Transverse colon (tissue), 4 donors: ENCODE results near the gene AR. TPM values are rescaled to one million over a fixed set of nuclear protein-coding genes. Genes with fewer than 3 reads are reported as not detected.

Experiments used
- DNase-seq: peaks from one replicate; pipeline ENCODE4 v3.0.0-alpha.2; 2019
- H3K27ac ChIP-seq, 4 donors: fragments of 200-600 bp; sonication (generic); 2 replicates each; pipeline ENCODE4 v1.5.1; 2016 to 2018; ENCODE audit warnings: inconsistent platforms in 4 of 4
- H3K27me3 ChIP-seq: fragments of 200-600 bp; sonication (generic); 2 replicates; pipeline ENCODE4 v1.5.1; 2017; ENCODE audit warnings: inconsistent platforms
- H3K36me3 ChIP-seq, 4 donors: fragments of 200-600 bp; sonication (generic); 2 replicates each; pipeline ENCODE4 v1.5.1; 2017 to 2019; ENCODE audit warnings: inconsistent platforms in 4 of 4
- H3K4me1 ChIP-seq, 4 donors: fragments of 200-600 bp; sonication (generic); 2 replicates each; pipeline ENCODE4 v1.5.1; 2017 to 2020; ENCODE audit warnings: inconsistent platforms in 4 of 4
- H3K4me3 ChIP-seq, 4 donors: fragments of 200-600 bp; sonication (generic); 1 replicate in 1 of 4; 2 replicates in 3 of 4; pipeline versions ENCODE4 v1.5.1 to v1.6.1; 2017 to 2019; ENCODE audit warnings: inconsistent platforms in 4 of 4
- H3K9me3 ChIP-seq, 2 donors: fragments of 200-600 bp; sonication (generic); 2 replicates each; pipeline ENCODE4 v1.5.1; 2017 to 2019; ENCODE audit warnings: inconsistent platforms in 2 of 2
- EP300 ChIP-seq: sonication (generic); formaldehyde crosslinking; IDR thresholded peaks from one replicate; pipeline ENCODE4 v1.6.1; 2017; ENCODE audit warnings: antibody characterized with exemption, low read depth
- POLR2A ChIP-seq: fragments of 450-650 bp; IDR thresholded peaks from one replicate; pipeline ENCODE4 v1.6.1; 2016; ENCODE audit warnings: antibody characterized with exemption, mild to moderate bottlenecking, moderate library complexity
- POLR2AphosphoS5 ChIP-seq, 3 donors: sonication (generic); formaldehyde crosslinking; IDR thresholded peaks; one replicate each; pipeline ENCODE4 v1.6.1; 2016; ENCODE audit warnings: antibody characterized with exemption in 3 of 3
- WGBS, 2 donors: methylation state at CpG; one replicate each; pipeline ENCODE4 v1.1.5; 2018; ENCODE audit warnings: low coverage in 1 of 2; 5-methylcytosine and 5-hydroxymethylcytosine counted together
- in situ Hi-C, 4 donors: fragments of 200-750 bp; cut with MboI; loops; one replicate each; pipeline versions ENCODE4 v1.15.0 to v1.15.1; 2017; ENCODE audit warnings: low sequenced_read_pairs in 3 of 4, low pct_ligation_motif_present in 1 of 4, low pct_unique_long_range_greater_than_20kb in 1 of 4
- intact Hi-C: fragments of 100-400 bp; cut with DNase I; formaldehyde crosslinking; loops from one replicate; pipeline ENCODE4 v1.15.1; 2023; ENCODE audit warnings: low total_unique reads
- total RNA-seq, 4 donors: library from RNA; depleted of rRNA; stranded (reverse); fragments of >200 nt; gene quantifications; one replicate each; pipeline ENCODE4 v1.1.0, GENCODE V29; 2016
- TF ChIP-seq, protein P1 (sequence below), 5 experiments: fragments of 200-600 bp in 3 of 5; fragments of 450-650 bp in 2 of 5; sonication (generic) in 3 of 5; IDR thresholded peaks; 1 replicate in 2 of 5; 2 replicates in 3 of 5; pipeline ENCODE4 v1.5.1; 2016 to 2017; ENCODE audit warnings: antibody characterized with exemption in 5 of 5, inconsistent platforms in 3 of 5, mild to moderate bottlenecking in 2 of 5, moderate library complexity in 1 of 5

AR gene
- total RNA-seq, 4 donors from 2014 or later, result 1.1 to 2.4 (median 2.0) TPM

DNA sequence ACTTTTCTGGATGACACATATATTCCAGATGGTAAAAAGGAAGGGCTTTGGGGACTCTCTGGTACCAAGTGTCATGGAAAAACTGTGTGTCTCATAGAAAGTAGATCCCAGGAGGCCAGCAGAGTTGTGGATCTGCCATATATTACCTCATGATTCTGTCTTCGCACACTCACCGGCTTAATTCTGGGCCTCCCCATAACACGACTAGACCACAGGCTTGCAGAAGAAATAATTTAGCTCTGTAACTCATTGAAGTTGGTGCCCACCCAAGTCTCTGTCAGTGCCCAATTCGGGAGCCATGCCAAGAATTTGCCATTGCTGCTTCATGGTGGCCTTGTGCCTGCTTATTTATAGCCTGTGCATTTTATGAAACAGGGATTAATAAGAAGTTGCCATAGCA lies 104.5 kb downstream of the AR start:
- no peak for DNase-seq
- no peaks in the 10 kb centered on the region for H3K4me1 ChIP-seq
- intact Hi-C loops, result no loop called here
- no peak overlapping the region for H3K4me3 ChIP-seq
- no peaks in the 10 kb centered on the region for H3K27me3 ChIP-seq
- no peaks in the 10 kb centered on the region for H3K36me3 ChIP-seq
- 74% methylated on average over 4 of the region's 4 CpGs; no CpG with 5 or more reads in 1 of the 2 donors for WGBS, 2 donors
- in situ Hi-C loops, result no loop called here
- H3K27ac ChIP-seq, result no peak overlapping the region
- H3K9me3 ChIP-seq, result no peaks in the 10 kb centered on the region
- TF ChIP-seq POLR2AphosphoS5 (IDR thresholded peaks at IDR 0.05), result no peak
- TF ChIP-seq, protein P1, sequence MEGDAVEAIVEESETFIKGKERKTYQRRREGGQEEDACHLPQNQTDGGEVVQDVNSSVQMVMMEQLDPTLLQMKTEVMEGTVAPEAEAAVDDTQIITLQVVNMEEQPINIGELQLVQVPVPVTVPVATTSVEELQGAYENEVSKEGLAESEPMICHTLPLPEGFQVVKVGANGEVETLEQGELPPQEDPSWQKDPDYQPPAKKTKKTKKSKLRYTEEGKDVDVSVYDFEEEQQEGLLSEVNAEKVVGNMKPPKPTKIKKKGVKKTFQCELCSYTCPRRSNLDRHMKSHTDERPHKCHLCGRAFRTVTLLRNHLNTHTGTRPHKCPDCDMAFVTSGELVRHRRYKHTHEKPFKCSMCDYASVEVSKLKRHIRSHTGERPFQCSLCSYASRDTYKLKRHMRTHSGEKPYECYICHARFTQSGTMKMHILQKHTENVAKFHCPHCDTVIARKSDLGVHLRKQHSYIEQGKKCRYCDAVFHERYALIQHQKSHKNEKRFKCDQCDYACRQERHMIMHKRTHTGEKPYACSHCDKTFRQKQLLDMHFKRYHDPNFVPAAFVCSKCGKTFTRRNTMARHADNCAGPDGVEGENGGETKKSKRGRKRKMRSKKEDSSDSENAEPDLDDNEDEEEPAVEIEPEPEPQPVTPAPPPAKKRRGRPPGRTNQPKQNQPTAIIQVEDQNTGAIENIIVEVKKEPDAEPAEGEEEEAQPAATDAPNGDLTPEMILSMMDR (IDR thresholded peaks at IDR 0.05), result no peak
- TF ChIP-seq EP300, result no peak
- no peak for TF ChIP-seq POLR2A

GRCh38 chrX:67651437-67652142 lies 107.8 kb downstream of the AR start:
- no peak for DNase-seq
- Histone ChIP-seq H3K27ac (no peak overlapping the region), H3K4me1 (no peaks in the 10 kb centered on the region), H3K36me3 (no peaks in the 10 kb centered on the region), H3K4me3 (no peak overlapping the region), H3K9me3 (no peaks in the 10 kb centered on the region), H3K27me3 (no peaks in the 10 kb centered on the region)
- intact Hi-C loops (no loop called here), in situ Hi-C loops (no loop called here)
- 65 to 80% methylated on average over 1 to 6 of the region's 6 CpGs for WGBS, 2 donors
- TF ChIP-seq EP300, result no peak
- no peak for TF ChIP-seq POLR2AphosphoS5 (IDR thresholded peaks at IDR 0.05)
- no peak for TF ChIP-seq POLR2A
- TF ChIP-seq, protein P1 (IDR thresholded peaks at IDR 0.05), result no peak

DNA sequence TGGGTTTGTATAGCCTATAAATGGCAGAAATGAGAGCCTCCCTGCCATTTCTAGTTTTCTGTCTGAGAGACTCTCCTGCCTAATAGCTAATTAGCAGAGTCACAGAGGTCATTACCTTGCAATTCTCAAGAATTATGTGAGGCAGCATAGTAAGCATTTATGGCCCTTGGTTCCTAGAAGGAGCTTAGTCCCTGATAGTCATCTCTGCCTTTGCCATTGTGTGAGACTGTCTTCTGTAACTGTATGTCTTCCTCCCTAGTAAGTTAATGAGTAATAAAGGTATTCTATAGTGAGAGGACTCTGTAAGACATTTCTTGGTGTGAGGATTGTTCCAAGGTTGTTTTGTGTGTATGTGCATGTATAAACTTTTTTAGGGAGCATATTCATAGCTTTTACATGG lies 108.7 kb downstream of the AR start:
- Histone ChIP-seq H3K4me3 (no peak overlapping the region), H3K27ac (no peak overlapping the region), H3K4me1 (no peaks in the 10 kb centered on the region), H3K9me3 (no peaks in the 10 kb centered on the region), H3K27me3 (no peaks in the 10 kb centered on the region), H3K36me3 (no peaks in the 10 kb centered on the region)
- in situ Hi-C loops (no loop called here), intact Hi-C loops (no loop called here)
- no peak for DNase-seq
- TF ChIP-seq POLR2AphosphoS5 (IDR thresholded peaks at IDR 0.05) (no peak), POLR2A (no peak), EP300 (no peak)
- TF ChIP-seq, protein P1 (IDR thresholded peaks at IDR 0.05), result no peak

GRCh38 chrX:67654301-67654700 lies 110.5 kb downstream of the AR start:
- intact Hi-C loops, result no loop called here
- no peak for DNase-seq
- WGBS, 2 donors, result 11 to 60% methylated on average over 1 of the region's 1 CpG
- no peak overlapping the region for H3K27ac ChIP-seq
- no peak overlapping the region for H3K4me3 ChIP-seq
- no peaks in the 10 kb centered on the region for H3K27me3 ChIP-seq
- no peaks in the 10 kb centered on the region for H3K4me1 ChIP-seq
- H3K9me3 ChIP-seq, result no peaks in the 10 kb centered on the region
- H3K36me3 ChIP-seq, result no peaks in the 10 kb centered on the region
- TF ChIP-seq POLR2A (no peak), POLR2AphosphoS5 (IDR thresholded peaks at IDR 0.05) (no peak), EP300 (no peak)
- TF ChIP-seq, protein P1 (IDR thresholded peaks at IDR 0.05), result no peak
- in situ Hi-C loops, result no loop called here
